HepG2 (cell line): ENCODE results near the gene MADD.

ENCODE experiments used
- EZH2 ChIP-seq: conservative IDR thresholded peaks from 2 replicates; pipeline ENCODE4 v1.6.1; 2012; ENCODE audit warnings: mild to moderate bottlenecking, low read depth, low read length, moderate library complexity
- FOXK2 ChIP-seq: fragments of 450-650 bp; IDR thresholded peaks from 2 replicates; pipeline ENCODE4 v1.6.1; 2016
- FOXM1 ChIP-seq: sonication (generic); formaldehyde crosslinking; IDR thresholded peaks from 2 replicates; pipeline ENCODE4 v1.5.0; 2020; ENCODE audit warnings: missing genetic modification reagents
- GABPA ChIP-seq, 2 experiments: IDR thresholded peaks; 2 replicates each; pipeline ENCODE4 v1.6.1; 2011 to 2016; ENCODE audit warnings: low read depth in 2 of 2, low read length in 1 of 2, missing biosample characterization in 1 of 2, missing genetic modification characterization in 1 of 2
- POLR2A ChIP-seq, 2 experiments: IDR thresholded peaks; 2 replicates each; pipeline ENCODE4 v1.6.1; 2011; ENCODE audit warnings: low read depth in 2 of 2, low read length in 2 of 2, mild to moderate bottlenecking in 1 of 2, moderate library complexity in 1 of 2; ENCODE audit not compliant: insufficient read depth in 1 of 2
- ZNF274 ChIP-seq: sonication (generic); formaldehyde crosslinking; IDR thresholded peaks from 2 replicates; pipeline ENCODE4 v1.5.1; 2020; ENCODE audit warnings: mild to moderate bottlenecking, missing genetic modification reagents
- ZNF501 ChIP-seq: sonication (generic); formaldehyde crosslinking; IDR thresholded peaks from 2 replicates; pipeline ENCODE4 v1.5.1; 2020; ENCODE audit warnings: mild to moderate bottlenecking, moderate library complexity, missing genetic modification reagents
- ZSCAN20 ChIP-seq: sonication (generic); formaldehyde crosslinking; IDR thresholded peaks from 2 replicates; pipeline ENCODE4 v1.4.0; 2020; ENCODE audit warnings: missing genetic modification reagents, mild to moderate bottlenecking, borderline replicate concordance
- TF ChIP-seq, protein P1 (sequence below): sonication (generic); formaldehyde crosslinking; IDR thresholded peaks from 2 replicates; pipeline ENCODE4 v1.4.0; 2020; ENCODE audit warnings: missing genetic modification reagents
- TF ChIP-seq, protein P2 (sequence below): sonication (generic); formaldehyde crosslinking; IDR thresholded peaks from 2 replicates; pipeline ENCODE4 v1.4.0; 2020; ENCODE audit warnings: missing genetic modification reagents
- TF ChIP-seq, protein P3 (sequence below): sonication (generic); formaldehyde crosslinking; IDR thresholded peaks from 2 replicates; pipeline ENCODE4 v1.5.0; 2020; ENCODE audit warnings: mild to moderate bottlenecking, missing genetic modification reagents

DNA sequence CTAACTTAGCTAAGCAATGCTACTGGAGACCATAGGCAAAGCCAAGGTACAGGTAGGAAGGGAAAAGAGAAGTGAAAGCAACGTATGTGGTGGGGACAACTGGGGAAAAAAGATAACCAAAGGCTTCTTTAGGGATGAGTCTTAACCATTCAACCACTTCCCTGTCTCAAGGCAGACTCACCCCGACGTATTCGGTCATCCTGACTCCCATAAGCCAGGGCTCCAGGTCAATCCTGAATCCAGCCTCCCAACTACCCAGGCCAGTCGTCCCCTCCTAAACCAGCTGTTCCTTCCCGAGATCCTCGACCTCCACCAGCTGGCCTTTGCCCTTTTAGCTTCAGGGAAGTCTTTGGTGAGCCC lies 21.6 kb upstream of the MADD start:
- TF ChIP-seq ZNF501 (CRISPR knock-in tag) (no peak), FOXK2 (no peak), EZH2 (no peak), POLR2A (IDR thresholded peaks at IDR 0.05; ENCODE audit: insufficient read depth in 1 of 2, low read depth in 2 of 2, low read length in 2 of 2) (no peak), ZNF274 (no peak), FOXM1 (CRISPR knock-in tag) (no peak), ZSCAN20 (no peak), GABPA (IDR thresholded peaks at IDR 0.05; ENCODE audit: low read depth, low read length) (no peak), GABPA (CRISPR knock-in tag; IDR thresholded peaks at IDR 0.05; ENCODE audit: low read depth) (no peak)
- TF ChIP-seq, protein P1, sequence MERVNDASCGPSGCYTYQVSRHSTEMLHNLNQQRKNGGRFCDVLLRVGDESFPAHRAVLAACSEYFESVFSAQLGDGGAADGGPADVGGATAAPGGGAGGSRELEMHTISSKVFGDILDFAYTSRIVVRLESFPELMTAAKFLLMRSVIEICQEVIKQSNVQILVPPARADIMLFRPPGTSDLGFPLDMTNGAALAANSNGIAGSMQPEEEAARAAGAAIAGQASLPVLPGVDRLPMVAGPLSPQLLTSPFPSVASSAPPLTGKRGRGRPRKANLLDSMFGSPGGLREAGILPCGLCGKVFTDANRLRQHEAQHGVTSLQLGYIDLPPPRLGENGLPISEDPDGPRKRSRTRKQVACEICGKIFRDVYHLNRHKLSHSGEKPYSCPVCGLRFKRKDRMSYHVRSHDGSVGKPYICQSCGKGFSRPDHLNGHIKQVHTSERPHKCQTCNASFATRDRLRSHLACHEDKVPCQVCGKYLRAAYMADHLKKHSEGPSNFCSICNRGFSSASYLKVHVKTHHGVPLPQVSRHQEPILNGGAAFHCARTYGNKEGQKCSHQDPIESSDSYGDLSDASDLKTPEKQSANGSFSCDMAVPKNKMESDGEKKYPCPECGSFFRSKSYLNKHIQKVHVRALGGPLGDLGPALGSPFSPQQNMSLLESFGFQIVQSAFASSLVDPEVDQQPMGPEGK = no peak
- TF ChIP-seq, protein P2, sequence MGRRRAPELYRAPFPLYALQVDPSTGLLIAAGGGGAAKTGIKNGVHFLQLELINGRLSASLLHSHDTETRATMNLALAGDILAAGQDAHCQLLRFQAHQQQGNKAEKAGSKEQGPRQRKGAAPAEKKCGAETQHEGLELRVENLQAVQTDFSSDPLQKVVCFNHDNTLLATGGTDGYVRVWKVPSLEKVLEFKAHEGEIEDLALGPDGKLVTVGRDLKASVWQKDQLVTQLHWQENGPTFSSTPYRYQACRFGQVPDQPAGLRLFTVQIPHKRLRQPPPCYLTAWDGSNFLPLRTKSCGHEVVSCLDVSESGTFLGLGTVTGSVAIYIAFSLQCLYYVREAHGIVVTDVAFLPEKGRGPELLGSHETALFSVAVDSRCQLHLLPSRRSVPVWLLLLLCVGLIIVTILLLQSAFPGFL = no peak
- TF ChIP-seq, protein P3, sequence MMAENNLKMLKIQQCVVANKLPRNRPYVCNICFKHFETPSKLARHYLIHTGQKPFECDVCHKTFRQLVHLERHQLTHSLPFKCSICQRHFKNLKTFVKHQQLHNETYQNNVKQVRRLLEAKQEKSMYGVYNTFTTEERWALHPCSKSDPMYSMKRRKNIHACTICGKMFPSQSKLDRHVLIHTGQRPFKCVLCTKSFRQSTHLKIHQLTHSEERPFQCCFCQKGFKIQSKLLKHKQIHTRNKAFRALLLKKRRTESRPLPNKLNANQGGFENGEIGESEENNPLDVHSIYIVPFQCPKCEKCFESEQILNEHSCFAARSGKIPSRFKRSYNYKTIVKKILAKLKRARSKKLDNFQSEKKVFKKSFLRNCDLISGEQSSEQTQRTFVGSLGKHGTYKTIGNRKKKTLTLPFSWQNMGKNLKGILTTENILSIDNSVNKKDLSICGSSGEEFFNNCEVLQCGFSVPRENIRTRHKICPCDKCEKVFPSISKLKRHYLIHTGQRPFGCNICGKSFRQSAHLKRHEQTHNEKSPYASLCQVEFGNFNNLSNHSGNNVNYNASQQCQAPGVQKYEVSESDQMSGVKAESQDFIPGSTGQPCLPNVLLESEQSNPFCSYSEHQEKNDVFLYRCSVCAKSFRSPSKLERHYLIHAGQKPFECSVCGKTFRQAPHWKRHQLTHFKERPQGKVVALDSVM = no peak
